ENCODE results near the gene MMP23B.

The MMP23B gene

DNA sequence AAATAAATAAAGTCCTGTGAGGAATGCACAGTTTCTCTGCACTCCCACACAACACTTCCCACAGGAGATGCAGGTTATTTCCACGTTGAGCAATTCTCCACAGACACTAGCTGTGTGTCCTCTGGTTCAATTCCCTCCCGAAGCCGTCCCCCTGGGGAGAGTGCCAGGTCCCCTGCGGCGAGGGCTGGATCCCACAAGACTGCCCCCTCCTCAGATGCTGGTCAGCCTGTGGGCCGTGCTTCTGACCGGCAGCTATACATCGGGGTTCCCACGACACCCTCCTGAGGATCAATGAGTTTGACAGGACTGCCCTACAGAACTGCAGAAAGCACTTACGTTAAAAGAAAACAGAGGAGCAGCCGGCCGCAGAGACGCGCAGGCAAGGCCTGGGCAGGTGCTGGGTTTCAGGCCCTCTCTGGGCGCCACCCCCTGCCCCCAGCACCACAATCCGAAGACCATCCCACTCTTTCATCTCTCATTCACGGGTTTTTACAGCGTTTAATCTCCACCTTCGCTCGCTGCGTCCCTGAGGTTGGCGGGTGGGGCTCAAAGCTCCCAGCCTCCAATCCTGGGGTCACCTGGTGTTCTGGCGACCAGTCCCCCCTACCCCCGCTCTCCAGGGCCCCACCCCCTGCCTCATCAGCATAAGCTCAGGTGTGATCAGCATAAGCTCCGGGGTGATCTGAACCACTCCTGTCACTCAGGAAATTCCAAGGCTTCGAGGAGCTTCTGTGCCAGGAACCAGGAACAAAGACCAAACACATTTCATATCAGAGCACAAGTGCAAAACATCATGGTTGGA is 51.3 kb downstream of the MMP23B start:
- no peaks in the 10 kb centered on the region for H3K4me1 ChIP-seq (ENCODE audit: control insufficient read depth, insufficient read depth, low read length)
- H3K27me3 ChIP-seq (ENCODE audit: control insufficient read depth, insufficient read depth, low read length, poor library complexity, severe bottlenecking), result no peaks in the 10 kb centered on the region
- H3K36me3 ChIP-seq (ENCODE audit: control insufficient read depth, insufficient read depth, low read length), result peaks cover 7% of the 10 kb centered on the region
- no peaks in the 10 kb centered on the region for H3K9me3 ChIP-seq (ENCODE audit: control insufficient read depth, low read length)
- 79 to 84% methylated on average over 26 of the region's 26 CpGs for WGBS, 2 experiments
- H3K27ac ChIP-seq (ENCODE audit: insufficient read depth, low read depth, low read length, poor library complexity, severe bottlenecking), result no peak overlapping the region
- no peak overlapping the region for H3K4me3 ChIP-seq (ENCODE audit: insufficient read depth, low read depth, low read length)

All from ectodermal cell (in vitro differentiated cells).